ENCODE data around the gene LHB.
A peak's percentile ranks its signal among the peaks of the same experiment; 100 is the strongest.
"Not testable (repeated sequence)": the region's sequence is repeated elsewhere in the genome, so short reads cannot be mapped to it uniquely, and the experiment has no call there.

Gene LHB

GRCh38 chr19:49059053-49059452 lies 42.2 kb upstream of the LHB start:
- TF ChIP-seq YY1 (IDR thresholded peaks at IDR 0.05; ENCODE audit: low read depth) (no peak), FOXM1 (IDR thresholded peaks at IDR 0.05; ENCODE audit: borderline replicate concordance, low read depth) (no peak), TAF1 (IDR thresholded peaks at IDR 0.05; ENCODE audit: low read depth) (no peak), RAD21 (IDR thresholded peaks at IDR 0.05; ENCODE audit: low read depth) (no peak), TCF12 (IDR thresholded peaks at IDR 0.05; ENCODE audit: low read depth) (no peak)

- TF ChIP-seq TEAD4 (IDR thresholded peaks at IDR 0.05) (no peak), TCF12 (IDR thresholded peaks at IDR 0.05; ENCODE audit: low read depth) (no peak), TAF1 (IDR thresholded peaks at IDR 0.05; ENCODE audit: low read depth) (no peak), CREB1 (IDR thresholded peaks at IDR 0.05; ENCODE audit: low read depth) (no peak), EGR1 (IDR thresholded peaks at IDR 0.05) (no peak), NFIC (IDR thresholded peaks at IDR 0.05) (no peak), USF1 (IDR thresholded peaks at IDR 0.05) (no peak), ZBTB7A (IDR thresholded peaks at IDR 0.05; ENCODE audit: low read depth) (no peak)
Observed at GRCh38 chr19:49058562-49058961, 41.7 kb upstream of the LHB start.

GRCh38 chr19:49057636-49058234 lies 40.8 kb upstream of the LHB start, which contains the start of gene CGB7:
Gene CGB7, minus strand, starts transcription at chr19:49057749. Its CDS starts 2,374 bp downstream, at chr19:49055375.
- TF ChIP-seq CREB1 (IDR thresholded peaks at IDR 0.05; ENCODE audit: low read depth) (no peak), TCF12 (IDR thresholded peaks at IDR 0.05; ENCODE audit: low read depth) (no peak), FOXM1 (IDR thresholded peaks at IDR 0.05; ENCODE audit: borderline replicate concordance, low read depth) (no peak), EGR1 (IDR thresholded peaks at IDR 0.05) (no peak), RAD21 (IDR thresholded peaks at IDR 0.05; ENCODE audit: low read depth) (no peak), CEBPB (IDR thresholded peaks at IDR 0.05) (no peak), ZBTB7A (IDR thresholded peaks at IDR 0.05; ENCODE audit: low read depth) (peak; percentile 66; the same call in 1 of the 2 replicates), YY1 (IDR thresholded peaks at IDR 0.05; ENCODE audit: low read depth) (no peak)

GRCh38 chr19:49056101-49056901 lies 39.4 kb upstream of the LHB start:
- TF ChIP-seq EP300 (IDR thresholded peaks at IDR 0.05; ENCODE audit: borderline replicate concordance) (no peak), USF1 (IDR thresholded peaks at IDR 0.05) (no peak), EGR1 (IDR thresholded peaks at IDR 0.05) (peak; percentile 59)

- TF ChIP-seq TEAD4 (IDR thresholded peaks at IDR 0.05); YY1 (IDR thresholded peaks at IDR 0.05; ENCODE audit: low read depth); USF1 (IDR thresholded peaks at IDR 0.05): not testable (repeated sequence)
Observed at GRCh38 chr19:49049011-49049410, 32.1 kb upstream of the LHB start, which contains the start of gene CGB8. Gene CGB8, minus strand, starts transcription at chr19:49049111. Its CDS starts 372 bp downstream, at chr19:49048739.

GRCh38 chr19:49043548-49043947 lies 26.7 kb upstream of the LHB start, which contains the start of gene CGB5:
Gene CGB5, plus strand, starts transcription at chr19:49043848. Its CDS starts 362 bp downstream, at chr19:49044210.
- not testable (repeated sequence) for TF ChIP-seq USF1, TEAD4, NFIC (IDR thresholded peaks at IDR 0.05)

GRCh38 chr19:49042177-49042576 lies 25.3 kb upstream of the LHB start:
- TF ChIP-seq USF1 (IDR thresholded peaks at IDR 0.05): no peak
- peak; percentile 39; the same call in 1 of the 2 replicates for TF ChIP-seq EP300 (IDR thresholded peaks at IDR 0.05; ENCODE audit: borderline replicate concordance)
- peak; percentile 28; the same call in 1 of the 2 replicates for TF ChIP-seq MAX (IDR thresholded peaks at IDR 0.05)
- 0 out of 2 replicates have a peak, but pooled peaks have one; percentile 26 for TF ChIP-seq NFIC (IDR thresholded peaks at IDR 0.05)
- TF ChIP-seq TEAD4 (IDR thresholded peaks at IDR 0.05): peak; percentile 16; the same call in 1 of the 2 replicates
- TF ChIP-seq ZBTB7A (IDR thresholded peaks at IDR 0.05; ENCODE audit: low read depth): peak; percentile 56; the same call in 1 of the 2 replicates
- TF ChIP-seq TCF12 (IDR thresholded peaks at IDR 0.05; ENCODE audit: low read depth): peak; percentile 69
- TF ChIP-seq CREB1 (IDR thresholded peaks at IDR 0.05; ENCODE audit: low read depth): no peak

GRCh38 chr19:49039736-49040135 lies 22.8 kb upstream of the LHB start:
- 0 out of 2 replicates have a peak, but pooled peaks have one; percentile 16 for TF ChIP-seq USF1 (IDR thresholded peaks at IDR 0.05)
